IMR-90 (cell line): ENCODE results near the gene MSI2. TPM values are rescaled to one million over a fixed set of nuclear protein-coding genes. Genes with fewer than 3 reads are reported as not detected.
A peak's percentile ranks its signal among the peaks of the same experiment; 100 is the strongest.

Experiments
- ATAC-seq: fragments of 200-7000 bp; cut with Tn5 transposase; 2 replicates; pipeline ENCODE4 v1.9.1; 2020; ENCODE audit warnings: low read depth, mild to moderate bottlenecking, moderate library complexity
- BruUV-seq: library from RNA; stranded (reverse); fragments of 400-500 nt; replicated peaks from 2 replicates; lab custom pipeline; 2021; lab: Mats Ljungman, UMichigan
- CTCF ChIA-PET: fragments of 300-600 bp; formaldehyde crosslinking; extraction: SDS; loops from one replicate; lab custom pipeline; 2021; ENCODE audit warnings: antibody characterized with exemption; lab: Yijun Ruan, JAX
- POLR2A ChIA-PET: fragments of 300-600 bp; sonication (Branson Sonifier 250); formaldehyde crosslinking; loops from one replicate; lab custom pipeline; 2022; ENCODE audit warnings: antibody characterized with exemption; ENCODE audit not compliant: unreplicated experiment; lab: Charles Lee
- DNase-seq: peaks from one replicate; pipeline ENCODE4 v3.0.0; 2013
- H2AFZ ChIP-seq: replicated peaks from 2 replicates; pipeline ENCODE3; 2013; ENCODE audit warnings: low read length, mild to moderate bottlenecking; ENCODE audit not compliant: poor library complexity
- H2AK5ac ChIP-seq: 2 replicates; pipeline ENCODE4 v1.6.1; 2013; ENCODE audit warnings: low read depth, low read length, inconsistent platforms
- H2AK9ac ChIP-seq: replicated peaks from 2 replicates; pipeline ENCODE3; 2013; ENCODE audit warnings: mild to moderate bottlenecking, low read depth, low read length, moderate library complexity; ENCODE audit not compliant: poor library complexity
- H2BK120ac ChIP-seq: 2 replicates; pipeline ENCODE4 v1.6.1; 2013; ENCODE audit warnings: low read depth, low read length, inconsistent platforms
- H2BK15ac ChIP-seq: 3 replicates; pipeline ENCODE4 v1.6.1; 2013; ENCODE audit warnings: low read depth, low read length, inconsistent platforms
- H2BK20ac ChIP-seq: 2 replicates; pipeline ENCODE4 v1.6.1; 2013; ENCODE audit warnings: low read depth, mild to moderate bottlenecking, inconsistent platforms, low read length, moderate library complexity
- H2BK5ac ChIP-seq: 2 replicates; pipeline ENCODE4 v1.6.1; 2013; ENCODE audit warnings: mild to moderate bottlenecking, low read depth, low read length, inconsistent platforms; ENCODE audit not compliant: poor library complexity, severe bottlenecking
- H3K14ac ChIP-seq: replicated peaks from 2 replicates; pipeline ENCODE4 v1.6.1; 2013; ENCODE audit warnings: low read depth, low read length, inconsistent platforms
- H3K18ac ChIP-seq: 2 replicates; pipeline ENCODE4 v1.6.1; 2013; ENCODE audit warnings: low read depth, low read length, control low read depth
- H3K23ac ChIP-seq: 2 replicates; pipeline ENCODE4 v1.6.1; 2013; ENCODE audit warnings: low read depth, low read length, inconsistent platforms
- H3K27ac ChIP-seq: 2 replicates; pipeline ENCODE4 v1.5.1; 2013; ENCODE audit warnings: mild to moderate bottlenecking, control low read depth, low read length; ENCODE audit not compliant: insufficient read depth
- H3K27me3 ChIP-seq: 2 replicates; pipeline ENCODE4 v1.6.1; 2013; ENCODE audit warnings: low read length; ENCODE audit not compliant: control insufficient read depth, insufficient read depth
- H3K36me3 ChIP-seq: 2 replicates; pipeline ENCODE4 v1.6.1; 2013; ENCODE audit warnings: low read length, mixed read lengths; ENCODE audit not compliant: control insufficient read depth, insufficient read depth
- H3K4ac ChIP-seq: 2 replicates; pipeline ENCODE4 v1.6.1; 2013; ENCODE audit warnings: low read depth, low read length, inconsistent platforms
- H3K4me1 ChIP-seq: 2 replicates; pipeline ENCODE4 v1.6.1; 2013; ENCODE audit warnings: low read length, mixed read lengths; ENCODE audit not compliant: control insufficient read depth, insufficient read depth
- H3K4me2 ChIP-seq: 2 replicates; pipeline ENCODE4 v1.6.1; 2013; ENCODE audit warnings: low read depth, mild to moderate bottlenecking, control low read depth, low read length, moderate library complexity
- H3K4me3 ChIP-seq: 2 replicates; pipeline ENCODE4 v1.5.1; 2013; ENCODE audit warnings: low read depth, mild to moderate bottlenecking, control low read depth, low read length, moderate library complexity; ENCODE audit not compliant: insufficient read depth
- H3K56ac ChIP-seq: 2 replicates; pipeline ENCODE4 v1.6.1; 2013; ENCODE audit warnings: low read length, inconsistent platforms; ENCODE audit not compliant: insufficient read depth; ENCODE audit errors: extremely low read depth
- H3K79me1 ChIP-seq, 2 experiments: 2 replicates each; pipeline ENCODE4 v1.6.1; 2013; ENCODE audit warnings: low read length in 2 of 2, inconsistent platforms in 1 of 2, low read depth in 1 of 2
- H3K9ac ChIP-seq: 2 replicates; pipeline ENCODE4 v1.6.1; 2013; ENCODE audit warnings: low read depth, low read length, control low read depth
- H3K9me1 ChIP-seq: 2 replicates; pipeline ENCODE4 v1.6.1; 2013; ENCODE audit warnings: low read length, inconsistent platforms; ENCODE audit not compliant: insufficient read depth
- H3K9me3 ChIP-seq: 2 replicates; pipeline ENCODE4 v1.6.1; 2013; ENCODE audit warnings: low read length; ENCODE audit not compliant: control insufficient read depth, insufficient read depth
- H4K20me1 ChIP-seq: 2 replicates; pipeline ENCODE4 v1.6.1; 2013; ENCODE audit warnings: low read length, inconsistent platforms; ENCODE audit not compliant: insufficient read depth
- H4K5ac ChIP-seq: 2 replicates; pipeline ENCODE4 v1.6.1; 2013; ENCODE audit warnings: mild to moderate bottlenecking, low read depth, low read length, control low read depth
- H4K8ac ChIP-seq, 2 experiments: 2 replicates each; pipeline ENCODE4 v1.6.1; 2013; ENCODE audit warnings: low read depth in 2 of 2, low read length in 2 of 2, control low read depth in 1 of 2, inconsistent platforms in 1 of 2
- H4K91ac ChIP-seq: 2 replicates; pipeline ENCODE4 v1.6.1; 2013; ENCODE audit warnings: low read depth, low read length, inconsistent platforms; ENCODE audit not compliant: insufficient read depth
- BHLHE40 ChIP-seq: fragments of 150-350 bp; IDR thresholded peaks from 2 replicates; pipeline ENCODE4 v1.6.1; 2016; ENCODE audit warnings: mild to moderate bottlenecking, low read depth, low read length
- CEBPB ChIP-seq: IDR thresholded peaks from 2 replicates; pipeline ENCODE4 v1.6.1; 2012; ENCODE audit warnings: low read depth, low read length, improper control_type of control experiment
- CHD1 ChIP-seq: IDR thresholded peaks from 2 replicates; pipeline ENCODE4 v1.6.1; 2012; ENCODE audit warnings: low read depth, low read length, improper control_type of control experiment
- CTCF ChIP-seq: conservative IDR thresholded peaks from 2 replicates; pipeline ENCODE4 v1.5.1; 2012; ENCODE audit warnings: mild to moderate bottlenecking, low read depth, low read length, improper control_type of control experiment
- FOS ChIP-seq: fragments of 150-350 bp; IDR thresholded peaks from 2 replicates; pipeline ENCODE4 v1.6.1; 2016; ENCODE audit warnings: low read depth, low read length
- MAZ ChIP-seq: IDR thresholded peaks from 2 replicates; pipeline ENCODE4 v1.6.1; 2012; ENCODE audit warnings: low read depth, mild to moderate bottlenecking, low read length, improper control_type of control experiment, moderate library complexity, borderline replicate concordance
- MXI1 ChIP-seq: IDR thresholded peaks from 2 replicates; pipeline ENCODE4 v1.6.1; 2012; ENCODE audit warnings: low read depth, mild to moderate bottlenecking, low read length, moderate library complexity, borderline replicate concordance
- POLR2A ChIP-seq: IDR thresholded peaks from 2 replicates; pipeline ENCODE4 v1.6.1; 2012; ENCODE audit warnings: mild to moderate bottlenecking, low read depth, low read length
- RAD21 ChIP-seq: IDR thresholded peaks from 2 replicates; pipeline ENCODE4 v1.6.1; 2012; ENCODE audit warnings: low read length, improper control_type of control experiment
- RCOR1 ChIP-seq: IDR thresholded peaks from 2 replicates; pipeline ENCODE4 v1.6.1; 2012; ENCODE audit warnings: mild to moderate bottlenecking, low read length, improper control_type of control experiment; ENCODE audit not compliant: insufficient replicate concordance
- RFX5 ChIP-seq: IDR thresholded peaks from 2 replicates; pipeline ENCODE4 v1.8.0; 2012; ENCODE audit warnings: low read depth, mild to moderate bottlenecking, low read length, moderate library complexity
- SMC3 ChIP-seq: fragments of 150-350 bp; IDR thresholded peaks from 2 replicates; pipeline ENCODE4 v1.6.1; 2016; ENCODE audit warnings: low read depth, mild to moderate bottlenecking, antibody characterized with exemption, low read length, moderate library complexity
- USF2 ChIP-seq: fragments of 150-350 bp; IDR thresholded peaks from 2 replicates; pipeline ENCODE4 v1.6.1; 2017; ENCODE audit warnings: mild to moderate bottlenecking, antibody characterized with exemption, low read length, low read depth
- WGBS, 2 experiments: methylation state at CpG; one replicate each; pipeline versions ENCODE4 v1.1.5 to v1.1.7; 2013; ENCODE audit warnings: missing lambda C conversion rate in 2 of 2; ENCODE audit not compliant: insufficient read length in 1 of 2; ENCODE audit errors: extremely low coverage in 2 of 2; 5-methylcytosine and 5-hydroxymethylcytosine counted together
- dilution Hi-C: fragments of 300-500 bp; cut with HindIII; formaldehyde crosslinking; loops from one replicate; pipeline ENCODE4 v1.14.3; 2018; ENCODE audit warnings: low sequenced_read_pairs; ENCODE audit not compliant: unreplicated experiment
- in situ Hi-C: fragments of 300-500 bp; cut with MboI; formaldehyde crosslinking; loops from 3 replicates; pipeline ENCODE4 v1.14.3; 2019; ENCODE audit warnings: low sequenced_read_pairs, inconsistent platforms, mixed read lengths
- intact Hi-C: fragments of 100-400 bp; cut with micrococcal nuclease; formaldehyde crosslinking; loops from 2 replicates; pipeline ENCODE4 v1.10.0; 2022
- polyA plus RNA-seq, 3 experiments: library from polyadenylated mRNA; depleted of rRNA; stranded (reverse); fragments of >200 nt; gene quantifications; 2 replicates each; pipeline ENCODE4 v1.2.3, GENCODE V29; 2012; ENCODE audit warnings: low replicate concordance in 1 of 3
- total RNA-seq: library from RNA; depleted of rRNA; stranded (reverse); fragments of >200 nt; gene quantifications from 2 replicates; pipeline ENCODE4 v1.2.3, GENCODE V29; 2012
- TF ChIP-seq, protein P1 (sequence below): fragments of 150-350 bp; IDR thresholded peaks from 2 replicates; pipeline ENCODE4 v1.6.1; 2016; ENCODE audit warnings: low read depth, mild to moderate bottlenecking, low read length, moderate library complexity, borderline replicate concordance

MSI2 gene
- total and polyA plus RNA-seq, 2 of the 4 experiments (the other 2 are of a cell fraction), result 13.0 to 16.0 TPM

GRCh38 chr17:57305908-57306504 is 49.7 kb downstream of the MSI2 start:
- Histone ChIP-seq H3K4me1 (no peaks in the 10 kb centered on the region), H3K23ac (no peak overlapping the region), H3K9ac (no peak overlapping the region), H4K5ac (no peak overlapping the region), H3K18ac (no peak overlapping the region), H3K36me3 (peaks cover 3% of the 10 kb centered on the region; the same call in 1 of the 2 replicates), H2AFZ (peak overlapping the region; percentile 17), H2BK20ac (no peak overlapping the region), H3K4me2 (no peak overlapping the region), H3K27ac (no peak overlapping the region), H2AK9ac (no peak overlapping the region), H3K9me3 (no peaks in the 10 kb centered on the region), H4K20me1 (no peaks in the 10 kb centered on the region), H3K9me1 (peaks cover 3% of the 10 kb centered on the region; the same call in 1 of the 2 replicates), H2AK5ac (no peak overlapping the region), H3K4ac (no peak overlapping the region), H4K8ac (no peak overlapping the region), H3K79me1 (0 out of 4 replicates have a peak, but pooled peaks cover 0 to 3% of the 10 kb centered on the region in 2 experiments), H3K27me3 (no peaks in the 10 kb centered on the region), H3K56ac (no peak overlapping the region), H2BK120ac (no peak overlapping the region), H4K91ac (no peak overlapping the region), H2BK15ac (no peak overlapping the region), H3K4me3 (no peak overlapping the region), H2BK5ac (no peak overlapping the region), H3K14ac (no peak overlapping the region)
- intact Hi-C loops, result no loop called here
- WGBS, 2 experiments, result no CpG with 5 or more reads among the region's 5 CpGs
- ATAC-seq, result no peak
- in situ Hi-C loops, result no loop called here
- no TSS peak for BruUV-seq
- TF ChIP-seq MAZ (no peak), CHD1 (no peak), SMC3 (no peak), BHLHE40 (no peak), CEBPB (no peak), POLR2A (no peak), RFX5 (no peak), RAD21 (no peak), USF2 (no peak), FOS (no peak), MXI1 (no peak), CTCF (no peak), RCOR1 (no peak)
- TF ChIP-seq, protein P1, sequence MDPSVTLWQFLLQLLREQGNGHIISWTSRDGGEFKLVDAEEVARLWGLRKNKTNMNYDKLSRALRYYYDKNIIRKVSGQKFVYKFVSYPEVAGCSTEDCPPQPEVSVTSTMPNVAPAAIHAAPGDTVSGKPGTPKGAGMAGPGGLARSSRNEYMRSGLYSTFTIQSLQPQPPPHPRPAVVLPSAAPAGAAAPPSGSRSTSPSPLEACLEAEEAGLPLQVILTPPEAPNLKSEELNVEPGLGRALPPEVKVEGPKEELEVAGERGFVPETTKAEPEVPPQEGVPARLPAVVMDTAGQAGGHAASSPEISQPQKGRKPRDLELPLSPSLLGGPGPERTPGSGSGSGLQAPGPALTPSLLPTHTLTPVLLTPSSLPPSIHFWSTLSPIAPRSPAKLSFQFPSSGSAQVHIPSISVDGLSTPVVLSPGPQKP, result no peak
- dilution Hi-C loops, result no loop called here
- ChIA-PET POLR2A (no interaction called here), CTCF (no interaction called here)
- DNase-seq, result no peak
